GM10266 (cell line): Measurements from ENCODE around the gene MKNK1.

Experiments
- DNase-seq: peaks from one replicate; pipeline ENCODE4 v3.0.0; 2012; ENCODE audit errors: extremely low spot score
- CTCF ChIP-seq: IDR thresholded peaks from 2 replicates; pipeline ENCODE4 v1.5.1; 2012; ENCODE audit warnings: mild to moderate bottlenecking, low read depth; ENCODE audit not compliant: control insufficient read depth, insufficient read depth; ENCODE audit errors: missing control alignments

Gene MKNK1

DNA sequence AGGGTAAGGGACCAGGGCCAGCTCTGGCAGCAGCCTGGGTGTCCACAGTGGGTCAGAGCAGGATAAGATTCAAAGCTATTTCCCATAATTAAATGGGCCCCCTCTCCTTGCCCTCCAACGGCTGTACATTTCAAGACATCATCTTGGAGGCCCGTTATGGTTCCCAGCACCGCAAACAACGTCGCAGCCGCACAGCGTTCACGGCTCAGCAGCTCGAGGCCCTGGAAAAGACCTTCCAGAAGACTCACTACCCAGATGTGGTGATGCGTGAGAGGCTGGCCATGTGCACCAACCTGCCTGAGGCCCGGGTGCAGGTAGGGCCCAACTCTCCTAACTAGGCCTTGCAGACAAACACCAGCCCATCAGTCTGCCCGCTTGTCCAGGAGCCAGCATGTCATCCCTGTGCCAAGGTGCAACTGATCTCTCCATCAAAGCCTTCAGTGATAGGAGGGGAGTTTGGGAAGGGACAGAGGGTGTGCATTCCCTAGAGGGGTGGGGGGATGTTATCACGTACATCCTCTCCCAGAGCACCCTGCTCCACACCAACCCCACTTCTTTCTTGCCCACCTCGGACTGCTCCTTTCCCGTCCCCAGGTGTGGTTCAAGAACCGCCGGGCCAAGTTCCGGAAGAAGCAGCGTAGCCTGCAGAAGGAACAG lies 93.6 kb downstream of the MKNK1 start:
- TF ChIP-seq CTCF = no peak
- DNase-seq = no peak

- no peak for TF ChIP-seq CTCF
- no peak for DNase-seq
Measured at GRCh38 chr1:46508757-46509156, 95.3 kb downstream of the MKNK1 start.
